K562 (cell line): ENCODE data around the gene ASIP. TPM values are rescaled to one million over a fixed set of nuclear protein-coding genes. Genes with fewer than 3 reads are reported as not detected.

Experiments
- ATAC-seq: fragments of 200-7000 bp; cut with Tn5 transposase; 3 replicates; pipeline ENCODE4 v1.9.1; 2020; ENCODE audit warnings: moderate library complexity
- BruUV-seq: library from RNA; stranded (reverse); fragments of 400-500 nt; replicated peaks from 2 replicates; lab custom pipeline; 2021; lab: Mats Ljungman, UMichigan
- CTCF ChIA-PET: fragments of 300-600 bp; formaldehyde crosslinking; extraction: SDS; loops from one replicate; lab custom pipeline; 2021; ENCODE audit warnings: low intra/inter-chr PET ratio; lab: Yijun Ruan, JAX
- POLR2A ChIA-PET: fragments of 300-600, 350-650 bp; sonication (Branson Sonifier 250); formaldehyde crosslinking; extraction: SDS; loops from one replicate; lab custom pipeline; 2021; ENCODE audit warnings: antibody characterized with exemption, inconsistent platforms; lab: Yijun Ruan, JAX
- DNase-seq, 4 experiments: peaks; one replicate each; pipeline versions ENCODE4 v3.0.0 to v3.0.0-alpha.2; 2011 to 2018; ENCODE audit warnings: low spot score in 3 of 4, mixed read lengths in 3 of 4; ENCODE audit errors: extremely low read depth in 1 of 4
- FAIRE-seq: peaks from 2 replicates; lab custom pipeline; 2011; peaks lifted over from hg19 to GRCh38; lab: Jason Lieb, UNC
- H2AFZ ChIP-seq: 2 replicates; pipeline ENCODE4 v1.6.0; 2011; ENCODE audit warnings: low read depth, low read length, control low read depth, inconsistent platforms
- H3K27ac ChIP-seq: fragments of 200-600 bp; 3 replicates; pipeline ENCODE4 v1.8.0; 2011; ENCODE audit warnings: low read depth, mild to moderate bottlenecking, control low read depth, inconsistent platforms, low read length, moderate library complexity, mixed read lengths; ENCODE audit errors: extremely low read depth
- H3K27me3 ChIP-seq, 2 experiments: fragments of 300-600 bp in 1 of 2; 2 replicates in 1 of 2; 3 replicates in 1 of 2; pipeline versions ENCODE4 v1.6.0 to v1.8.0; 2011; ENCODE audit warnings: inconsistent platforms in 2 of 2, low read length in 2 of 2, mild to moderate bottlenecking in 1 of 2, mixed read lengths in 1 of 2, moderate library complexity in 1 of 2; ENCODE audit not compliant: control insufficient read depth in 2 of 2, insufficient read depth in 2 of 2
- H3K36me3 ChIP-seq: fragments of 300-600 bp; 3 replicates; pipeline ENCODE4 v1.8.0; 2011; ENCODE audit warnings: mild to moderate bottlenecking, low read length, inconsistent platforms; ENCODE audit not compliant: control insufficient read depth, insufficient read depth
- H3K4me1 ChIP-seq, 2 experiments: fragments of 200-600 bp in 1 of 2; replicated peaks in 1 of 2; 2 replicates in 1 of 2; 3 replicates in 1 of 2; pipeline versions ENCODE4 v1.5.1 to v1.8.0; 2011; ENCODE audit warnings: inconsistent platforms in 2 of 2, low read length in 2 of 2, mild to moderate bottlenecking in 1 of 2, mixed read lengths in 1 of 2, moderate library complexity in 1 of 2; ENCODE audit not compliant: control insufficient read depth in 2 of 2, insufficient read depth in 2 of 2
- H3K4me2 ChIP-seq: 2 replicates; pipeline ENCODE4 v1.6.1; 2011; ENCODE audit warnings: low read length, control low read depth, inconsistent platforms, mixed read lengths; ENCODE audit not compliant: insufficient read depth
- H3K4me3 ChIP-seq: fragments of 200-600 bp; sonication (generic), shearing (Covaris generic); 2 replicates; pipeline ENCODE4 v1.5.1; 2016; ENCODE audit warnings: control low read depth, inconsistent platforms
- H3K79me2 ChIP-seq: fragments of 200-600 bp; 3 replicates; pipeline ENCODE4 v1.8.0; 2011; ENCODE audit warnings: low read length, inconsistent platforms; ENCODE audit not compliant: control insufficient read depth, insufficient read depth
- H3K9ac ChIP-seq, 2 experiments: 2 replicates each; pipeline versions ENCODE4 v1.6.0 to v1.6.1; 2011; ENCODE audit warnings: low read depth in 2 of 2, low read length in 2 of 2, control low read depth in 1 of 2, inconsistent platforms in 1 of 2, mild to moderate bottlenecking in 1 of 2, mixed read lengths in 1 of 2; ENCODE audit not compliant: insufficient read depth in 1 of 2
- H3K9me1 ChIP-seq: one replicate; pipeline ENCODE4 v1.6.0; 2011; ENCODE audit warnings: inconsistent platforms, mild to moderate bottlenecking, low read length, moderate library complexity; ENCODE audit not compliant: control insufficient read depth, insufficient read depth
- H3K9me3 ChIP-seq: replicated peaks from 2 replicates; pipeline ENCODE4 v1.5.1; 2011; ENCODE audit warnings: low read depth, low read length, inconsistent platforms; ENCODE audit not compliant: control insufficient read depth, insufficient read depth
- H4K20me1 ChIP-seq: replicated peaks from 2 replicates; pipeline ENCODE4 v1.6.1; 2011; ENCODE audit warnings: low read length, inconsistent platforms, mixed read lengths; ENCODE audit not compliant: control insufficient read depth, insufficient read depth
- ADNP ChIP-seq: fragments of 200-800 bp; sonication (Bioruptor generic); IDR thresholded peaks from 2 replicates; pipeline ENCODE4 v1.6.1; 2016; ENCODE audit warnings: missing genetic modification characterization, missing compliant biosample characterization
- BCL6 ChIP-seq: fragments of 250-450 bp; sonication (Bioruptor Pico); IDR thresholded peaks from 2 replicates; pipeline ENCODE4 v1.4.0; 2020
- BHLHE40 ChIP-seq: IDR thresholded peaks from 2 replicates; pipeline ENCODE4 v1.6.1; 2011; ENCODE audit warnings: low read length, improper control_type of control experiment
- FOS ChIP-seq: IDR thresholded peaks from 3 replicates; pipeline ENCODE4 v1.6.1; 2011; ENCODE audit not compliant: insufficient read length; ENCODE audit errors: extremely low read depth
- FOXP4 ChIP-seq: sonication (generic); formaldehyde crosslinking; IDR thresholded peaks from 2 replicates; pipeline ENCODE4 v1.8.0; 2022; ENCODE audit warnings: mild to moderate bottlenecking, missing genetic modification reagents, borderline replicate concordance
- HLTF ChIP-seq: fragments of 450-650 bp; IDR thresholded peaks from 2 replicates; pipeline ENCODE4 v1.6.1; 2016
- LARP7 ChIP-seq: fragments of 450-650 bp; IDR thresholded peaks from 2 replicates; pipeline ENCODE4 v1.6.1; 2016
- MEIS2 ChIP-seq: fragments of 450-650 bp; IDR thresholded peaks from 2 replicates; pipeline ENCODE4 v1.6.1; 2014; ENCODE audit warnings: mild to moderate bottlenecking; ENCODE audit not compliant: partially characterized antibody
- NUFIP1 ChIP-seq: fragments of 450-650 bp; IDR thresholded peaks from 2 replicates; pipeline ENCODE4 v1.6.1; 2018; ENCODE audit not compliant: partially characterized antibody
- POLR2B ChIP-seq: fragments of 450-650 bp; IDR thresholded peaks from 2 replicates; pipeline ENCODE4 v1.6.1; 2018; ENCODE audit warnings: low read depth; ENCODE audit not compliant: partially characterized antibody
- SIRT6 ChIP-seq: IDR thresholded peaks from one replicate; pipeline ENCODE4 v1.6.1; 2012; ENCODE audit warnings: low read depth, mild to moderate bottlenecking, control low read depth, inconsistent platforms, low read length, moderate library complexity
- TAF15 ChIP-seq: fragments of 200-400 bp; formaldehyde crosslinking; IDR thresholded peaks from 2 replicates; pipeline ENCODE4 v1.6.1; 2017; ENCODE audit warnings: mild to moderate bottlenecking, low read depth, low read length, moderate library complexity
- TCF7 ChIP-seq: sonication (generic); IDR thresholded peaks from 2 replicates; pipeline ENCODE4 v1.6.1; 2016; ENCODE audit warnings: antibody characterized with exemption, borderline replicate concordance
- ZNF24 ChIP-seq: fragments of 450-650 bp; IDR thresholded peaks from 2 replicates; pipeline ENCODE4 v1.6.1; 2016
- WGBS: fragments of 100-300 bp; shearing (Covaris generic); methylation state at CpG from one replicate; pipeline ENCODE4 v1.1.6; 2016; ENCODE audit warnings: low coverage, mixed read lengths; ENCODE audit not compliant: insufficient coverage; ENCODE audit errors: missing lambda C conversion rate; 5-methylcytosine and 5-hydroxymethylcytosine counted together
- in situ Hi-C: fragments of 300-500 bp; cut with MboI; formaldehyde crosslinking; loops from 4 replicates; pipeline ENCODE4 v1.15.0; 2018; ENCODE audit warnings: inconsistent platforms, mixed read lengths
- intact Hi-C: fragments of 100-400 bp; cut with micrococcal nuclease; formaldehyde crosslinking; loops from 2 replicates; pipeline ENCODE4 v1.14.2; 2022
- polyA plus RNA-seq, 8 experiments: library from polyadenylated mRNA; depleted of rRNA in 4 of 8; stranded (reverse) in 5 of 8; unstranded in 3 of 8; fragments of >200 nt; fragmentation: Nextera tagmentation in 2 of 8; fragmentation: Illumina TruSeq in 1 of 8; extraction: Ambion mirVana in 2 of 8; extraction: Trizol in 1 of 8; gene quantifications; 2 replicates each; pipeline versions ENCODE4 v1.2.1 to v1.2.3, GENCODE V29; 2011 to 2014; ENCODE audit warnings: inconsistent platforms in 1 of 8, missing spikeins in 1 of 8
- total RNA-seq, 7 experiments: library from RNA; depleted of rRNA in 6 of 7; stranded (reverse); fragments of >200 nt in 6 of 7; fragmentation: Illumina TruSeq in 2 of 7; extraction: Trizol in 2 of 7; gene quantifications; 2 replicates each; pipeline versions ENCODE4 v1.2.1 to v1.2.3, GENCODE V29; 2011 to 2021; ENCODE audit warnings: low replicate concordance in 1 of 7
- TF ChIP-seq, protein P1 (sequence below), 2 experiments: fragments of 250-450 bp in 1 of 2; fragments of 450-650 bp in 1 of 2; sonication (Bioruptor Pico) in 1 of 2; IDR thresholded peaks; 2 replicates each; pipeline versions ENCODE4 v1.6.1 to v1.8.0; 2016 to 2021; ENCODE audit warnings: mild to moderate bottlenecking in 2 of 2, moderate library complexity in 2 of 2, missing compliant biosample characterization in 1 of 2, missing genetic modification characterization in 1 of 2
- TF ChIP-seq, protein P2 (sequence below): sonication (generic); formaldehyde crosslinking; IDR thresholded peaks from 2 replicates; pipeline ENCODE4 v1.8.1; 2023; ENCODE audit warnings: mild to moderate bottlenecking, missing genetic modification reagents
- TF ChIP-seq, protein P3 (sequence below): sonication (generic); formaldehyde crosslinking; IDR thresholded peaks from 2 replicates; pipeline ENCODE4 v1.8.0; 2022; ENCODE audit warnings: mild to moderate bottlenecking, missing genetic modification reagents
- TF ChIP-seq, protein P4 (sequence below): sonication (generic); formaldehyde crosslinking; IDR thresholded peaks from 2 replicates; pipeline ENCODE4 v1.5.0; 2020; ENCODE audit warnings: missing genetic modification reagents

ASIP gene
- total and polyA plus RNA-seq, 9 of the 15 experiments (the other 6 are each of a cell fraction or from before 2014, with no cell fraction given): not detected

- POLR2A ChIA-PET: interaction anchor here (0.6 kb wide), 1 partner anchor 91 kb away, joined by 3 read pairs; no protein-coding TSS in a partner anchor
- ATAC-seq: no peak
- no peaks in the 10 kb centered on the region for H4K20me1 ChIP-seq
- H3K9me1 ChIP-seq: no peaks in the 10 kb centered on the region
- H3K27ac ChIP-seq: no peak overlapping the region
- peaks cover 63% of the 10 kb centered on the region; the same call in 2 of the 3 replicates for H3K36me3 ChIP-seq
- H3K9ac ChIP-seq: no peak overlapping the region
- H3K9me3 ChIP-seq: no peaks in the 10 kb centered on the region
- no TSS peak for BruUV-seq
- no peak overlapping the region for H3K4me3 ChIP-seq
- 75% methylated on average over 2 of the region's 2 CpGs for WGBS
- H2AFZ ChIP-seq: no peak overlapping the region
- H3K4me2 ChIP-seq: no peak overlapping the region
- H3K79me2 ChIP-seq: no peaks in the 10 kb centered on the region
- no peaks in the 10 kb centered on the region for H3K27me3 ChIP-seq
- in situ Hi-C loops: no loop called here
- H3K4me1 ChIP-seq: peaks cover 0 to 6% of the 10 kb centered on the region in 2 experiments; a peak in 1 of 5 replicates
- CTCF ChIA-PET: no interaction called here
- DNase-seq: no peak
- no peak for FAIRE-seq
- intact Hi-C loops: no loop called here
- TF ChIP-seq, protein P1, sequence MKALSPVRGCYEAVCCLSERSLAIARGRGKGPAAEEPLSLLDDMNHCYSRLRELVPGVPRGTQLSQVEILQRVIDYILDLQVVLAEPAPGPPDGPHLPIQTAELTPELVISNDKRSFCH (CRISPR knock-in tag; IDR thresholded peaks at IDR 0.05): no peak
- TF ChIP-seq, protein P1 (tag; IDR thresholded peaks at IDR 0.05): no peak
- TF ChIP-seq NUFIP1: no peak
- TF ChIP-seq TAF15: no peak
- TF ChIP-seq POLR2B: no peak
- TF ChIP-seq ZNF24: no peak
- TF ChIP-seq MEIS2: no peak
- TF ChIP-seq, protein P2, sequence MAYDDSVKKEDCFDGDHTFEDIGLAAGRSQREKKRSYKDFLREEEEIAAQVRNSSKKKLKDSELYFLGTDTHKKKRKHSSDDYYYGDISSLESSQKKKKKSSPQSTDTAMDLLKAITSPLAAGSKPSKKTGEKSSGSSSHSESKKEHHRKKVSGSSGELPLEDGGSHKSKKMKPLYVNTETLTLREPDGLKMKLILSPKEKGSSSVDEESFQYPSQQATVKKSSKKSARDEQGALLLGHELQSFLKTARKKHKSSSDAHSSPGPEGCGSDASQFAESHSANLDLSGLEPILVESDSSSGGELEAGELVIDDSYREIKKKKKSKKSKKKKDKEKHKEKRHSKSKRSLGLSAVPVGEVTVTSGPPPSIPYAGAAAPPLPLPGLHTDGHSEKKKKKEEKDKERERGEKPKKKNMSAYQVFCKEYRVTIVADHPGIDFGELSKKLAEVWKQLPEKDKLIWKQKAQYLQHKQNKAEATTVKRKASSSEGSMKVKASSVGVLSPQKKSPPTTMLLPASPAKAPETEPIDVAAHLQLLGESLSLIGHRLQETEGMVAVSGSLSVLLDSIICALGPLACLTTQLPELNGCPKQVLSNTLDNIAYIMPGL: no peak
- TF ChIP-seq TCF7: no peak
- TF ChIP-seq ADNP: no peak
- TF ChIP-seq, protein P3, sequence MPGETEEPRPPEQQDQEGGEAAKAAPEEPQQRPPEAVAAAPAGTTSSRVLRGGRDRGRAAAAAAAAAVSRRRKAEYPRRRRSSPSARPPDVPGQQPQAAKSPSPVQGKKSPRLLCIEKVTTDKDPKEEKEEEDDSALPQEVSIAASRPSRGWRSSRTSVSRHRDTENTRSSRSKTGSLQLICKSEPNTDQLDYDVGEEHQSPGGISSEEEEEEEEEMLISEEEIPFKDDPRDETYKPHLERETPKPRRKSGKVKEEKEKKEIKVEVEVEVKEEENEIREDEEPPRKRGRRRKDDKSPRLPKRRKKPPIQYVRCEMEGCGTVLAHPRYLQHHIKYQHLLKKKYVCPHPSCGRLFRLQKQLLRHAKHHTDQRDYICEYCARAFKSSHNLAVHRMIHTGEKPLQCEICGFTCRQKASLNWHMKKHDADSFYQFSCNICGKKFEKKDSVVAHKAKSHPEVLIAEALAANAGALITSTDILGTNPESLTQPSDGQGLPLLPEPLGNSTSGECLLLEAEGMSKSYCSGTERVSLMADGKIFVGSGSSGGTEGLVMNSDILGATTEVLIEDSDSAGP (CRISPR knock-in tag): no peak
- no peak for TF ChIP-seq SIRT6
- TF ChIP-seq BCL6: no peak
- no peak for TF ChIP-seq LARP7
- no peak for TF ChIP-seq HLTF
- TF ChIP-seq BHLHE40: no peak
- no peak for TF ChIP-seq FOS
- TF ChIP-seq, protein P4, sequence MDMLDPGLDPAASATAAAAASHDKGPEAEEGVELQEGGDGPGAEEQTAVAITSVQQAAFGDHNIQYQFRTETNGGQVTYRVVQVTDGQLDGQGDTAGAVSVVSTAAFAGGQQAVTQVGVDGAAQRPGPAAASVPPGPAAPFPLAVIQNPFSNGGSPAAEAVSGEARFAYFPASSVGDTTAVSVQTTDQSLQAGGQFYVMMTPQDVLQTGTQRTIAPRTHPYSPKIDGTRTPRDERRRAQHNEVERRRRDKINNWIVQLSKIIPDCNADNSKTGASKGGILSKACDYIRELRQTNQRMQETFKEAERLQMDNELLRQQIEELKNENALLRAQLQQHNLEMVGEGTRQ: no peak
- no peak for TF ChIP-seq FOXP4
Measured at GRCh38 chr20:34271956-34272355, 30.7 kb downstream of the ASIP start.
